GM19467 (cell line): ENCODE results near the gene MX2.

Source experiments
- ATAC-seq: cut with Tn5 transposase; IDR thresholded peaks from one replicate; pipeline ENCODE4 v1.9.1; 2021; ENCODE audit warnings: mild to moderate bottlenecking, moderate library complexity; ENCODE audit not compliant: unreplicated experiment

Gene MX2

DNA sequence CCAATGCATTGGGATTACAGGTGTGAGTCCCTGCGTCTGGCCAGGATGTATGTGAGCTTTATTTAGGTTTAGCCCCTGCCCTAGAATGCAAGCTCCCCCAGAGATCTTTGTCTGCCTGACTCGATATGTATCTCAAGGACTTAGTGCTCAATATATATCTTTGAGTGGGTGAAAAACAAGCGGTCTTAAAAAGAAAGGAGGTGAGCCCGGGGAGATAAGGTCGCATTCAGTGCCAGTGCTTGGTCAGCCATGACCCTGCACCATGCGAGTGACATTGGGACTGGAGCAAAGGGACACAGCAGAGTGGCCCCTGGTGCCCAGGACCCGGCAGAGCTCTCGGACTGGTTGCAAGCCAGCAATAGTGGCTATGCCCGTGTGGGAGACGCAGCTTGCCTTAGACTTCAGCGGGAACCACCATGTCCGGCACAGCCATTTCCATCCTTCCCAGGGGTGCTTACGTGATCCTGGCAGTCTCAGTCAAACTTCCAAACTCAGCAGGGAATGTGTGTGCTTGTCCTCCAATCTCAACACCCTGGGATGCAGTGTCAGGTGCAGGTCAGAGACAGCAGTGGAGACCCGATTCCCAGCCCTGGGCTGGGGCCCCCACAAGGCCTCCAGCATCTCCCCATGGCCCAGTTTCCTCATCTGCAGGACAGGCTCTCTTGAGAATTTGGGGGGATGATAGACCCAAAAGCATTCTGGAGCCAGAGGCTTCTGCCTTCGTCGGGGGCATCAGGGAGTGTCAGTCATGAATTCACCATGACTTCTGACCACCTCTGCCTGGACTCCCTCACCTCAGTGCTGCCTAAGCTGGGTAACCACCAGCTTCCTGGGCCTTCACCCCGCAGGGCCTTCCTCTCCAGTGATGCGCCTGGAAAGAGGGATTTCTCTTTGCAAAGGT, 1.8 kb downstream of the MX2 start:
- ATAC-seq = no peak

DNA sequence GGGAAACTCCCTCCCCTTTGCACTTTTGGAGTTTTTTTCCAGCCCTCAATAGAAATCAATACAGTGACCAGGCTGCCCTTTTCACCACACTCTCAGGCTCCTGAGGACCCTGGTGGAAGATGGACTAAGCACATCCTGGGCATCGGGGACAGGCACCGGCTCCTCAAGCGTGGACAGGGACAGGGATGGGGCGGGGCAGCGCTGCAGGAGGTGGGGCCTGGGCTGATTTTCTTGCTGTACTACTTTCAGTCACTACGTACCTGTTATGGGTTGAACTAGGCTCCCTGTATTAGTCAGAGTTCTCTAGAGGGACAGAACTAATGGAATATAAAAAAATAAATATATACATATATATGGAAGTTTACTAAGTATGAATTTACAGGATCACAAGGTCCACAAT, 2.5 kb downstream of the MX2 start:
- no peak for ATAC-seq

DNA sequence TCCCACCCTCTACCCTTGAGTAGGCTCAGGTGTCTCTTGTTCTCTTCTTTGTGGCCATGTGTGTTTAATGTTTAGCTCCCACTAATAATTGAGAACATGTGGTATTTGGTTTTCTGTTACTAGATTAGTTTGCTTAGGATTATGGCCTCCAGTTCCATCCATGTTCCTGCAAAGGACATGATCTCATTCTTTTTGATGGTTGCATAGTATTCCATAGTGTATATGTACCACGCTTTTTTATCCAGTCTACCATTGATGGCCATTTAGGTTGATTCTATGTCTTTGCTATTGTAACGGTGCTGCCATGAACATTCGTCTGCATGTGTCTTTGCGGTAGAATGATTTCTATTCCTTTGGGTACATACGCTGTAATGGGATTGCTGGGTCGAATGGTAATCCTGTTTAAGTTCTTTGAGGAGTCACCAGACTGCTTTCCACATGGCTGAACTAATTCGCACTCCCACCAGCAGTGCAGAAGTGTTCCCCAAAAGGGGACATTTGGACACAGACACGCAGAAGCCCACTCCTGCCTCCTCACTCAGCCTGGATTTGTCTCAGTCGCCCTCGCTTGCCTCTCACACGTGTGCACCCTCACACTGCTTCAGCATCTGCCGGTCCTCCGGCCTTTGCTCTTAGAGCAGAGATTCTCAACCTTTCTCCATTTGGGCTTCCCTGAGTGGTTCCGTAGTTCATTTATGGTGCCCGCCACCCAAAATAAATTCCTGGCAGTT, 3.7 kb downstream of the MX2 start:
- no peak for ATAC-seq

DNA sequence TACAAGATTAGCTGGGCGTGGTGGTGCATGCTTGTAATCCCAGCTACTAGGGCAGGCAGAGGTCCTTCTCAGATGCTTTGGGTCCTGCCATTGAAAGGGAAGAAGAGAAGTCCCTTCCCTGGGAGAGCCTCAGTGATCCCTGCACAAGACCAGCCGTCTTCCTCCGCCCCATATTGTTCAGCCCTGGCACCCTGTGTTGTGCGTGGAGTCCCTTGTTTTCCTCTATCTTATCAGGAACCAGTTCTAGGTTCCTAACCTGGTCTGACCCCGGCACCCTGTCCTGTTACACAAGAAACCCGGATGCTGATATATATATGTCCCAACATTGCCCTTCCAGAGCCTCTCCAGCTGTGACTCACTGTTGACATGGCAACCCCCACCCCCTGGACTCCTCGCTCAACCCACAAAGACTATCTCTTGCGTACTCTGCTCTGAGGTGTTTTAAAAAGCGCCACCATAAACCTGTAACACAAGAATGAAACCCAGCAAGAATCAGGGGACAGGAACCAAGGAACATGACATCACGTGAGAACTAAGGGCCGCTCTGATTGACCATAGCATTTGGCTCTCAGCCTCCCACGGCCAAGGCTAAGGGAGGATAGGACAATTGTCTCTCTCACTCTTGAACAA, 4.8 kb downstream of the MX2 start:
- ATAC-seq = no peak

DNA sequence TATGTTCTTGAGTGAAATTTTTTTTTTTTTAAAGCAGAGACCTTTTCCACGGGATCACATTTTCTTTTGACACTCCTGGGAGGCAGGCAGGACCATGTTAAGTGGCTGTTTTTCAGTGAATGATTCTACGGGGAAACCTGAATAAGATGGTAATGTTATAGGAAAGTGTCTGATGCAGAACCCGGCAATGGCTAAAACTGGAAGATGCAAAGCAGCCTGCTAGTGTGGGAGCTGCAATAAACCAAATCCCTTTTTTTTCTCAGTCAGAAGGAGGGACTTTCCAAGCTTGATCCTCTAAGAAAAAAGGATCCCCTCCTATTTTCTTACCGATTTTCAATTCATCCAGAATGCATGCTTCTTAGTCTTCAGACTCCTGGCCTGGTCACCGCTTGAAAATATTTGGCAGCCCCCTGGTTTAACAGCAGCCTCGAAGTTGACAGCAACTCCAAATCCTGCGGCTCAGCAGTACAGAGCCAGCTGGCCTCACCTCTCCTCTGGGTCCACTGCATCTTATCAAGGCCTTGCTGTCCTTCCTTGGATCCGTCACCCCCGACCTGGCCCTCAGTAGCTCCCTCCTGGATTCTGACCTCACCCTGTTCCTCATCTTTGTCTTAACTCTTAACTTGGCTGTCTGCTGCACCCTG, 5.6 kb downstream of the MX2 start:
- ATAC-seq = no peak

DNA sequence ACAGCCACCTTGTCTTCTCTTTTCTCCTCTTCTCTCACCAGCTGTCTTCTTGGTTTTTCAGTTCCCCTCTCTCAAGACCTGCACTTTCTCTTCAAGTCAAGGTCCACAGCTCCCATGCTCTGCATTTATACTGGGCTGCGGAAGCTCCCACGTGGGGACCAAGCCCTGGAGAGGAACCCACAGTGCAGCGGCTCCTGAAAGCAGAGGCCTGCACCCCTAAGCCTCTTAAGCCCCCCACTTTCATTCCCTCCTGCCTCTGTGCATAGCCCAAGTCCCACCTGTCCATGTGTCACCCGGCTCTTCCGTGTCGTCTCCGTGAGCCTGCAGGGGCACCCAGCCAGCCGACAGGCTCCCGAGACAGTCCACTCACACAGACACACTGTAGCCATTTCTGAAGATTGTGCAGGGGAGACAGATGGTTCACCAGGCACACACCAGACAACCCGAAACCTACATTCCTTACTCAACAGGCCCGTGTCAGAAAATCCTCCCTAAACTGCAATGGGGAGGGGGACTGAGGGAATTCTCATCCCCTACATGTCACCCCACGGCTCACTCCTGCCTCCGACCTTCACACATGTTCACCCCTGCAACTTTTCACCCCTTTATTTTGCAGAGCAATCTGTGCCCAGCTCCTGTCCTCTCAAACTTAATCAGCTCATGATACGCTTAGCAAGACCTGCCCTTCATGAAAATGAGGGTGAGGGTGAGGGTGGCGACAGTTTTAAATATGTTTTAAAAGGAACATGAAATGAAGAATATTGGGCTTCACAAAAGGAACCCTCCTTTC, 6.3 kb downstream of the MX2 start:
- peak; percentile 71 for ATAC-seq

DNA sequence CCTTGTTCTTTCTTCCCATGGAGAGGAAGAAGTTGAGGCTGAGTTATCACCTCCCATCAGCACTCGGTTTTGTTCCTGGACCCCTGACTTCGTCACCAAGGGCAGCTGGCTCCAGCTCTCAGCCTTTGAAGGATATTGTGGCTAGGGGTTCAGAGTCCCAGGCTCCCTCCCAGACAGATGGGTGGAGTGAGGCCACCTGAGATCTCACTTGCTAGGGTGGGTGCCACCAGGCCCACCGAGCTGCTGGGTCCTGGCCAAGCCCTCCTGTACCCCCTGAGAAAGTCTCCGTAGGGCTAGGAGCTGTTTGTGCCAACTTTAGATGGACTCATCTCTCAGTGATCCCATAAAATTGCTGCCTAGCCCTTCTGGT, 6.9 kb downstream of the MX2 start:
- ATAC-seq = no peak

DNA sequence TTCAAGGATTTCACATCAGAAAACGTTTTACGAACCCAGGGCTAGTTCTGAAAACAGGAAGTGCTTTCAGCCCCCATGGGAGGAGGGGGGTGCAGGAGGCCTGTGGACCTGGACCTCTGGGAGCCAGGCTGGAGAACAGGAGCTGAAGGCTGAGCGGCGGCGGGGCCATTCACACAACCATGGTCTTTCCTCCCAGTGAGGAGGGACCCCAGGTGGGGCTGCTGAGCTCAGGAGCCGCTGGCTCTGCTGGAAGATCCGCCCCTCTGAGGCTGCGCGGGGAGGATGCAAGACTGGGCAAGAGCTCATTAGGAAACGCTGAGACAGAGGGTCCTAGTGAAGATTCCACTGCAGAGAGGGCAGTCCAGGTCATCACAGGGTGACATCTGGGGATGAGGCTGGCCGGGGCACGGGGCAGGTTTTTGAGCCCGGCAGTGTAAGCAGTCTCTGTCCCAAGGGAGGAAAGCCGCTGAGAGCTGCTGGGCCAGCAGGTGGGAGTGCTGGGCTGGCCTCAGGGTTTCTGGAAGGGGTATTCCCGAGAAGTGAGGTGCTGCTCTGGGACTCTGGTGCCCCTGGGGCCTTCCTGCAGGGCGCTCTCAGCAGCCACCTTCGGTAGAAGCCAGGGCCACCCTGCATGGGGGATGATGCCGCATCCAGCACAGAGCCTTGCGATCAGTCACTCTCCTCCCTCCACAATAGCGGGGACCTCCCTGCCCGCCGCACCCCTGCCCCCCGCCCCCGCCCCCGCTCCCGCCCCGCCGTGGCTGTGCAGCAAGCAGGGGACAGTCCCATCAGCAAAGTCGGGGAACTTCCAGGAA, 7.5 kb downstream of the MX2 start:
- peak; percentile 32 for ATAC-seq

DNA sequence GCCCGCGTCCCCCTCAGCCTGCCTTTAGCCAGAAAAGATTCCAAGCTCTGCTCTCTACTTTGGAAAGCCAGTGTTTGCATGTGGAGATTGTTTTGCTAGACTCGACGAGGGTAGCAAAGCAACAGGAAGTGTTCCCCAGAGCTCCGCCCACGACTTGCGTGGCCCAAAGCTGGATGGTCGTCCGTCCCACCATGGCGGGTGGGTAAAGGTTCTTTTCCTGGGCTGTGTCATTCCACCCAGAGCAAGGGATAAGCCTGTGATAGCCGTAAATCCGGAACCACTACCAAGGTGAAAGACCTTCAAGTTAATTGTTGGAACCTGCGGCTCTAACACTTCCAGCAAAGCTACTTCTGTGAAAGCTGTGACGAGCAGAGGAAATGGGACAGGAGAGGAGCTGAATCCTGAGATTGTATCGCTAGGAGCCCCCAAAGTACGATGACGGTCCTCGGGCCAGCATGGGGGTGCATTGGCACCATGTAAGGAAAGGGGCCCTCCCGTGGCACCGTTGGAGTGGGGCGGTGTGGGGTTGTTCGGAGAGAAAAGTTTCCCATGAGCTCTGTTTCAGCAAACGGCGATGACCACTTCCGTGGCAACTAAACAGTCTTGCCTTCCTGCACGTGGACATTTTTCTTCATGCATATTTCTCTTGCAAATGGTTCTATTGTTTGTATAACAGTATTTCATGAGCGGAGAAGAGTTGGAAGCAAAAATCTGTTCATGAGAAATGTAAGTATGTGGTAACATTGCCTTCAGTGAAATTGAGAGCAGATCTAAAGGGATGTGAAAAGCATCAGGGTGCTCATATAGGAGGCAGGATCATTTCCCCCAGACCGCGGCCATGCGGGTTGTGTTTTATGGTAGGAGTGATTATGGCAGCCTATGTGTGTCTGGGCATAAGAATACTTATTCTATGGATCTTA, 8.4 kb downstream of the MX2 start:
- ATAC-seq = no peak

DNA sequence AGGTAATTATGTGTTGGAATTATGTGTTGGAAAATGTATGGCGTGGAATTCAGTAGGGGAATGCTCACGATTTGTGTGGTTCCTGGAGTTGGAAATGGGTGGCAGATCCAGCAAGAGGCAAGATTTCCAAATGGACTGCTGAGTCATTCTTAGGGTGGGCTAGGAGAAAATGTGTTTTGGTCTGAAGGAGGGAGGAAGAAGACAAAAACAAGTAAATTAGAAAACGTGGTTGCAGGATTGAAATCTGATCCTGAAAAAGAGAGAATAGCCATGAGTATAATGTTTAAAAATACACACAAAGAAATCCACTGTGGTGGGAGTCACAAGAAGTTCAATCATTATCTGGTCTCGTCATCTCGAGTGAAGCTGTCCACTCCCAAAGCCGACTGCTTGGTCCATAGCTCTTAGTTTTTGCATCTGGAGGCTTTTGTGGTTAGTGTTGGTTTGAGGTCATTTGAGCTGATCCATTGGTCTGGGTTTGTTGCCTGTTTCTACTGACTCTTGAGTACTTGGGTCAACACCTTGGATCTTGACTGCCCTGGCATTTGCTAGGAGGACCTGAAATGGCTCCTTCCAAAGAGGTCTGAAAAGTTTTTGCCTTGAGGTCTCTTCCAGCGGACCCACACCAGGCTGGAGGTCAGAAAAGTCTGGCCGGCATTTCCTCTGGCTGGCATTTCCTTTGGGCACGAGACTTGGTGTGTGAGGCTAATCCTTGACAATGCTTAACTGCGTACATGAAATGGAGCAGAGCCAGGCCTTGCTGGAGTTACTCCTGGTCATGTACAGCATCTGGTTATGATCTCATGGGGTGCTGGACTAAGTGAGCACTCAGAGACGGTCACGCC, 9.2 kb downstream of the MX2 start:
- ATAC-seq = no peak

DNA sequence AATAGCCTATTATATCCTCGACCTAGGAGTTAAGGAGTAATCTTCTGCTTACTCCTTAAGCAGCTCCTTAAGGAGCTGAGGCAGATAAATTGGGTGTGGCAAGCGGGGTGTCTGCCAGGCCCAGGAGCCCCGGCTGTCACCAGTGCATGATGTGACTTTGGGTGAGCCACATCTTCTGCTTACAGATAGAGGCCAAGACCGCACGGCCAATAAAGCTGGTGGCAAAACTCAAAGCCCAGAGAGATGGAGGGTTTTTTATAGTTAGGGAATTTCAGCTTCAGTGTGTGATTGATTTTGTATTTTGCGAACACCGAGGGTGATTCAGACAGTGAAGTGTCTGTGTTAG, 9.8 kb downstream of the MX2 start:
- no peak for ATAC-seq

DNA sequence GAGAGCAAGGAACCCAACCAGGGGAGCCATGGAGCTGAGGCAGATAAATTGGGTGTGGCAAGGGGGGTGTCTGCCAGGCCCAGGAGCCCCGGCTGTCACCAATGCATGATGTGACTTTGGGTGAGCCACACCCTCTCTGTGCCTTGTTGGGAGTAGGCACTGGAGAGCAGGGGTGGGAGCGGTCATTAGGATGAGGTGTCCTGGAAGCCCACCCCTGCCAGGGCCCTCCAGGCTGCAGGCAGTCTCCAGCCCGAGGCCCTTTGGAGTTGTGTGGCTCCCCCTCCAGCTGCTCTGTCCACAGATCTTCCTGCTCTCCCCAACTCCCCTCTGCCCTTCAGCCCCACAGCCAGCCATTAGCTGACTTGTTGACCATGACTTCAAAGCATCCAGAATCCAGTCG, 11.4 kb downstream of the MX2 start:
- no peak for ATAC-seq

DNA sequence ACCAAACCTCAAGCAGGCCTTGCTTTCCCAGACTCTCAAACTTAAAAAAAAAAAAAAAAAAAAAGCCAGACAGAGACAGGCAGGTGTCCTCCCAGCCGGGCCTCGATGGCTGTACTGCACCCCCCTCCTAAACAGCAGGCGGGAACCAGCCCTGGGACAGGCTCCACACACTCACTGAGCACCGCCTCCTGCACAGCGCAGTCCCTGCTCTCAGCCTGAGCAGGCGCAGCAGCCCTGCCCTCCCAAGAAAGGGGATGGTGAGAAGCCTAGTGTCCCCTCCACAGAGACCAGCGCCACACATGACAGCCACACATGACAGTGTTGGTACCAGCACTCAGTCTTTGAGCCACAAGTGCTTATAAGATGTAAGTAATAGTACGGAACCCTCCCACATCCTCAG, 11.9 kb downstream of the MX2 start:
- no peak for ATAC-seq

DNA sequence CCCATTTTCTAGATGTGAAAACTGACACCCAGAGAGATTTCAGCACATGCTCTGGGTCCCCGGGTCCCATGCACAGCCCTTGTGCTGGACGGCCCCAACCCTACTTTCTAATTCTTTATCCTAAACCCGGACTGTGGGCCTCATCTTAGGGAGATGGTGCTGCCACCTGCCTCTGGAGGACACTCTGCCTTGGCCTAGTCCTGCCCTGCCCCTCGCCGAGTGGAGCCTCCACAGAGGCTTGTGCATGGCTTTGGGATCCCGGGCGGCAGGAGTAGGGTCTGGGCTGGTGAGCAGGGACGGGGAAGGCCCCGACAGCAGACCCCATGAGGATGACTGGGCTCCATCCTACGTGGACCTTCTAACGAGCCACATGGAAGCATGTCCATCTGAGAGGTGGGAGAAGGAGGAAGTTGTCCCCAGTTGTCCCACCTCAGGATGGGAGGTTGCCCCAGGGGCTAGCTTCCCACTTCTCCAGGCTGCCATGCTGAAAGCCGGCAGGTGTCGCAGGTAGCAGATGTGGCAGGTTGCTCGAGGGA, 12.4 kb downstream of the MX2 start:
- ATAC-seq = no peak

DNA sequence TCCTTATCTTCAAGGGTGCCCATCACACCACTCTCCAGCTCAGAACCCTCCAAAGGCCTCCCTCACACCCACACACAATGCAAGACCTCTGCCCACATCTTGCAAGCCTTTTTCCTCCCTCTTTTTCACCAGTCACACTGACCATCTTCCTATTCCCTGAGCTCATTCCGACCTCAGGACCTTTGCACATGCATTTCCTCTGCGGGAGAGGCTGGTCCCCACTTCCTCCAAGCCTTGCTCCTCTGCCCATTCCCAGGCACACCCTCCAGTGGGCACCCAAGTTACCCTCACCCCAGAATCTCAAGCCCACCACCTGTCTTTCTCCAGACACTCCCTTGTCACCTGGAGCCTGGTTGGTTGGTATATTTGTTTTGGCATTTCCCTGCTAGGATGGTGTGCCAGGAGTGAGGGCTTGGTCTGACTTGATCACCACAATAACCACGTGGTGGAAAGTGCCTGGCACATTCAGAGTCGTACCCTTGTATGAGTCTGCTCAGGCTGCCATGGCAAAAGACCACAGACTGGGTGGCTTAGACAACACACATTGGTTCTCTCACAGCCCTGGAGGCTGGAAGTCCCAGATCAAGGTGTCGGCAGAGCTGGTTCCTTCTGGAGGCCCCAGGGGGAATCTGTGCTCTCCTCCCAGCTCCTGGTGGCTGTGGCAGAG, 13.2 kb downstream of the MX2 start:
- no peak for ATAC-seq

DNA sequence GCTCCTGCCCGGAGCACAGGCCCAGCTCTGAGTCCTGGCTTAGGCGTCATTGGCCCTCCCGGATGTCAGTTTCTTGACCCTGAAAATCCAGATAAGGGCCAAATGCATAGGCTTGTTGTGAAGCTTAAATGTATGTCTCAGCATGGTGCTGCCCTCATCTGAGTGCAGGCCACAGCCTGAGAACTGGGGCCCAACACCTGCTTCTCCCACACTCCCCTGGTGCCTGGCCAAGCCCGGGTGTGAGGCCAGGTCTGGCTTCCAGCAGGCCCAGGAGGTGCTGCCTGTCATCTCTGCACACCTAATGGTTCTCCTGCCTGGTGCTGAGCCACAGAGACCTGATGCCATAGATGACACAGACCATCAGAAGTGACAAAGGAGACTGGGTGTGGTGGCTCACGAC, 14.0 kb downstream of the MX2 start:
- no peak for ATAC-seq

DNA sequence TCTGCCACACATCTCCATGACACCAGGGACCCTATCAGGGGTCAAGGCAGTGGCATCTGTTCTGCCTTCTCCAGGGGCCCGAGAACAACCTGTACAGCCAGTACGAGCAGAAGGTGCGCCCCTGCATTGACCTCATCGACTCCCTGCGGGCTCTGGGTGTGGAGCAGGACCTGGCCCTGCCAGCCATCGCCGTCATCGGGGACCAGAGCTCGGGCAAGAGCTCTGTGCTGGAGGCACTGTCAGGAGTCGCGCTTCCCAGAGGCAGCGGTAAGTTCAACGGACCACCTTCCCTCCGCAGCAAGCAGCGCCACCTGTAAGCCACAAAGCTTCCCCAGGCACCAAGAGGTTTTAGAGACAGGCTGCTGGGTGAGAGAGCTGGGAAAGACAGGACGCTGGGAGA, 15.9 kb downstream of the MX2 start:
- ATAC-seq = no peak
